ENCODE data around the gene SLC22A6. TPM values are rescaled to one million over a fixed set of nuclear protein-coding genes. Genes with fewer than 3 reads are reported as not detected.

SLC22A6 gene, protein sequence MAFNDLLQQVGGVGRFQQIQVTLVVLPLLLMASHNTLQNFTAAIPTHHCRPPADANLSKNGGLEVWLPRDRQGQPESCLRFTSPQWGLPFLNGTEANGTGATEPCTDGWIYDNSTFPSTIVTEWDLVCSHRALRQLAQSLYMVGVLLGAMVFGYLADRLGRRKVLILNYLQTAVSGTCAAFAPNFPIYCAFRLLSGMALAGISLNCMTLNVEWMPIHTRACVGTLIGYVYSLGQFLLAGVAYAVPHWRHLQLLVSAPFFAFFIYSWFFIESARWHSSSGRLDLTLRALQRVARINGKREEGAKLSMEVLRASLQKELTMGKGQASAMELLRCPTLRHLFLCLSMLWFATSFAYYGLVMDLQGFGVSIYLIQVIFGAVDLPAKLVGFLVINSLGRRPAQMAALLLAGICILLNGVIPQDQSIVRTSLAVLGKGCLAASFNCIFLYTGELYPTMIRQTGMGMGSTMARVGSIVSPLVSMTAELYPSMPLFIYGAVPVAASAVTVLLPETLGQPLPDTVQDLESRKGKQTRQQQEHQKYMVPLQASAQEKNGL
- polyA plus RNA-seq (2011; rRNA removed) (not detected in 2 replicates), polyA plus RNA-seq (2017; fragmentation: RNase III; extraction: RNeasy Plus Mini Kit Qiagen cat#74134 plus additional on column Dnase treatment) (not detected in 3 replicates), polyA minus RNA-seq (2011; rRNA and poly(A)+ RNA removed) (not detected in 2 replicates)
- polyA plus RNA-seq (2012; cell fraction: cytosol; rRNA removed): not detected in 2 replicates
- not detected in 2 replicates for polyA plus RNA-seq (2012; cell fraction: nucleus; rRNA removed)

DNA sequence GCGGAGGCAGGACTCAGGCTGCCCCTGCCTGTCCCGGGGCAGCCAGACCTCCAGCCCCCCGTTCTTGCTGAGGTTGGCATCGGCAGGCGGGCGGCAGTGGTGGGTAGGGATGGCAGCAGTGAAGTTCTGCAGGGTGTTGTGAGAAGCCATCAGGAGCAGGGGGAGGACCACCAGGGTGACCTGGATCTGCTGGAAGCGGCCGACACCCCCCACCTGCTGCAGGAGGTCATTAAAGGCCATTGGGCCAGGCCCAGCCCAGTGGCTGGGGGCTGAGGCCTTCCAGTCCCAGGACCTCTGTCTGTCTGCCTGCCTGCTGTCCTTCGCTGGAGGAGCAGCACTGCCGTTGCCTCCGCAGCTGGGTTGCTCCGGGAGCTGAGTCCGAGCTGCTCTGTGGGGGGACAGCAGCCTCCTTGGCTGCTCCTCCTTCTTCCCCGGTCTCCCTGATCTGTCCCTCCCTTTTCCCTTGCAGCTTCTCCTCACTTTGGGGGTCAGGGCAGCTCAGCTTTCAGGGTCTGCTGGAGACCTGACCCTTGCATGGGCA lies at the start of gene SLC22A6:
TSS of gene SLC22A6 (minus strand) at position 517 of the 541 bp plus-strand sequence. CDS start at position 240, 277 bp downstream.
- Histone ChIP-seq H3K4me3 (no peak within 1 kb of the TSS), H3K27ac (no peak within 1 kb of the TSS), H3K4me2 (no peak within 1 kb of the TSS), H3K9me3 (no peaks in the 10 kb centered on the region), H3K4me1 (no peaks in the 10 kb centered on the region)
- DNase-seq (ENCODE audit: low read depth in 1 of 2, low spot score in 1 of 2) (no peak), FAIRE-seq (no peak), ATAC-seq (peak in 1 of 2 experiments; percentile 46; a peak in 3 of 6 replicates)
- CTCF ChIA-PET: no interaction called here
- TF ChIP-seq, protein P1, sequence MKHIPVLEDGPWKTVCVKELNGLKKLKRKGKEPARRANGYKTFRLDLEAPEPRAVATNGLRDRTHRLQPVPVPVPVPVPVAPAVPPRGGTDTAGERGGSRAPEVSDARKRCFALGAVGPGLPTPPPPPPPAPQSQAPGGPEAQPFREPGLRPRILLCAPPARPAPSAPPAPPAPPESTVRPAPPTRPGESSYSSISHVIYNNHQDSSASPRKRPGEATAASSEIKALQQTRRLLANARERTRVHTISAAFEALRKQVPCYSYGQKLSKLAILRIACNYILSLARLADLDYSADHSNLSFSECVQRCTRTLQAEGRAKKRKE (CRISPR knock-in tag; IDR thresholded peaks at IDR 0.05; ENCODE audit: low read depth): no peak
- TF ChIP-seq CHD2 (IDR thresholded peaks at IDR 0.05; ENCODE audit: low read length, partially characterized antibody): no peak
- TF ChIP-seq E2F6 (IDR thresholded peaks at IDR 0.05; ENCODE audit: borderline replicate concordance, low read depth): no peak
- no peak for TF ChIP-seq HOXA7 (CRISPR knock-in tag; IDR thresholded peaks at IDR 0.05)
- no peak for TF ChIP-seq RNF2 (IDR thresholded peaks at IDR 0.05; ENCODE audit: borderline replicate concordance, low read depth)
- TF ChIP-seq NR3C1 (IDR thresholded peaks at IDR 0.05): no peak
- TF ChIP-seq, protein P2, sequence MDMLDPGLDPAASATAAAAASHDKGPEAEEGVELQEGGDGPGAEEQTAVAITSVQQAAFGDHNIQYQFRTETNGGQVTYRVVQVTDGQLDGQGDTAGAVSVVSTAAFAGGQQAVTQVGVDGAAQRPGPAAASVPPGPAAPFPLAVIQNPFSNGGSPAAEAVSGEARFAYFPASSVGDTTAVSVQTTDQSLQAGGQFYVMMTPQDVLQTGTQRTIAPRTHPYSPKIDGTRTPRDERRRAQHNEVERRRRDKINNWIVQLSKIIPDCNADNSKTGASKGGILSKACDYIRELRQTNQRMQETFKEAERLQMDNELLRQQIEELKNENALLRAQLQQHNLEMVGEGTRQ (IDR thresholded peaks at IDR 0.05): no peak
- TF ChIP-seq MAFK (IDR thresholded peaks at IDR 0.05; ENCODE audit: partially characterized antibody): no peak
- POLR2A ChIA-PET: no interaction called here
- WGBS (ENCODE audit: missing lambda C conversion rate): 48% methylated on average over 2 of the region's 14 CpGs

DNA sequence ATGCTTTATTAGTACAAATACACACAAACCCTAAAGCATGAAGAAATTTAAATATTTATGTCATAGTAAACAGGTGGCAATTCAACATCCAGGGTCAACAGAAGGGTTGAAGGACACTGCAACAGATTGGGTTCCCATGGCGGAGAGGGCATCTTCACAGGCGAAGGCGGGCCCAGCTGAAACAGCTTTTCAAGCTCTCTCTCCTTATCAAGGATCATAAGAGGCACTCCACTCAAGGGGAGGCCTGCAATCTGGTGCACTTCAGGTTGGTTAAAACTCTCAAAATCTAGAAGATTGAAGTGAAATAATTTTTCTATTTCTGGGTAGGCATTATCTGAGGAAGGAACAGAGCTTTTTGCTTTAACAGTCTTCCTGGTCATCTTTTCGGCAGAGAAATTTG lies 47.7 kb upstream of the SLC22A6 start:
- H3K4me1 ChIP-seq: no peaks in the 10 kb centered on the region
- TF ChIP-seq RAD21 (conservative IDR thresholded peaks at IDR 0.05 in 1 of 2, IDR thresholded peaks at IDR 0.05 in 1 of 2): no peak
- no peak for TF ChIP-seq PHF8 (IDR thresholded peaks at IDR 0.05; ENCODE audit: borderline replicate concordance, low read depth)
- TF ChIP-seq RFX5 (IDR thresholded peaks at IDR 0.05): no peak
- TF ChIP-seq RARB (CRISPR knock-in tag; IDR thresholded peaks at IDR 0.05): no peak
- TF ChIP-seq KDM1A (IDR thresholded peaks at IDR 0.05; ENCODE audit: low read depth): no peak
- POLR2A ChIA-PET: no interaction called here
- DNase-seq (ENCODE audit: low read depth in 1 of 2, low spot score in 1 of 2) (no peak), ATAC-seq (no peak), FAIRE-seq (no peak)
- H3K27ac ChIP-seq: no peak overlapping the region
- CTCF ChIA-PET: interaction anchor here (0.7 to 5.9 kb wide), 5 partner anchors 10 to 536 kb away, joined by 3 to 65 read pairs (median 9); no protein-coding TSS in a partner anchor
- no peak overlapping the region for H3K4me3 ChIP-seq
- no peak overlapping the region for H3K4me2 ChIP-seq
- H3K9me3 ChIP-seq: 0 out of 3 replicates have a peak, but pooled peaks cover 3% of the 10 kb centered on the region
- 66% methylated on average over 4 of the region's 4 CpGs for WGBS (ENCODE audit: missing lambda C conversion rate)

DNA sequence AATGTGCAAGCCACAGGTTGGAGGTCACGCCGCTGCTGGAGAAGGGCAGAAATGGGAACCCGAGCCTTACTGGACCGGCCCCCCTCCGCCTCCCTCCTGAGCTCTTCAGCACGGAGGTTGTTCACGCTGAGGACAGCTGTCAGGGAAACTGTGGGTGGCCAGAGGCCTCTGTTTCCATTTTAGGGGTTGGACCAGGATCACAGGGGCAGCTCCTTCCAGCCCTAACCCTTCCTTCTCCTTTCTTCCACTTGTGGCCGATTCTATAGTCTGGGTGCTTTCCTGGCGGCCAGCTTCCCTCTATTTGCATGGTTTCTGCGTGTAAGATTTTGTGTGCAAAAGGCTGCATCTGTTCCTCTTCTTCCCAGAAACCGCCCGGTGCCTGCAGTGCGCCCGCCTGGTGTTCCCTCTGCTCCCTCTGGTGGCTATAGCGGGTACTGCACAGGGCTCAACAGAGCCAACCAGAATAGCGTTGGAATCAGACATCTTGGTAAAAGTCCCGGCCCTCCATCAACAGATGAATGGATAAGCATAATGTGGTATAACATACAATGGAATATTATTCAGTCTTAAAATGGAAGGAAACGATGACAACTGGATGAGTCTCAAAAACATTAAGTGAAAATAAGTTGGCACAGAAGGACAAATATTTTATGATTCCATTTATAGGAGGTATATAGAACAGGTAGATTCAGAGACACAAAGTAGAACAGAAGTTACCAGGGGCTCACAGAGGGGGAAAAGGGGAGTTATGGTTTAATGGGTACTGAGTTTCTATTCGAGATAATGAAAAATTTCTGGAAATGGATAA lies 39.3 kb upstream of the SLC22A6 start:
- Histone ChIP-seq H3K4me2 (0 out of 3 replicates have a peak overlapping the region, but pooled peaks have one; percentile 18), H3K9me3 (0 out of 3 replicates have a peak, but pooled peaks cover 3% of the 10 kb centered on the region), H3K27ac (no peak overlapping the region), H3K4me1 (no peaks in the 10 kb centered on the region), H3K4me3 (no peak overlapping the region)
- DNase-seq (ENCODE audit: low read depth in 1 of 2, low spot score in 1 of 2) (peak; percentile 74 to 81), ATAC-seq (peak; percentile 82 to 94), FAIRE-seq (peak; percentile 85)
- 17% methylated on average over 16 of the region's 19 CpGs for WGBS (ENCODE audit: missing lambda C conversion rate)
- ChIA-PET CTCF (interaction anchor here (0.6 to 8.5 kb wide), 32 partner anchors 9 to 634 kb away, joined by 3 to 461 read pairs (median 4); partner anchors contain the start of gene SLC22A8), POLR2A (no interaction called here)
- TF ChIP-seq CTCF (IDR thresholded peaks at IDR 0.05) (peak; percentile 86), SMC3 (IDR thresholded peaks at IDR 0.05) (peak; percentile 95), RCOR1 (IDR thresholded peaks at IDR 0.05; ENCODE audit: low read depth, low read length) (no peak), RAD21 (conservative IDR thresholded peaks at IDR 0.05 in 1 of 2, IDR thresholded peaks at IDR 0.05 in 1 of 2) (peak; percentile 81 to 89), HDAC2 (IDR thresholded peaks at IDR 0.05) (no peak), MAX (IDR thresholded peaks at IDR 0.05) (no peak), CBX2 (IDR thresholded peaks at IDR 0.05; ENCODE audit: borderline replicate concordance, low read depth) (no peak), ELK1 (IDR thresholded peaks at IDR 0.05; ENCODE audit: low read depth, low read length) (no peak)

Measured in A549 (cell line).